H1 (cell line): Measurements from ENCODE around the gene SOX6. TPM values are rescaled to one million over a fixed set of nuclear protein-coding genes. Genes with fewer than 3 reads are reported as not detected.

Source experiments
- ASH2L ChIP-seq: fragments of 200-600, 300-600 bp; sonication (generic); IDR thresholded peaks from one replicate; pipeline ENCODE4 v1.7.1; 2017; ENCODE audit warnings: low read length
- ATF3 ChIP-seq: IDR thresholded peaks from 2 replicates; pipeline ENCODE4 v1.6.1; 2011; ENCODE audit warnings: low read depth, mild to moderate bottlenecking, low read length; ENCODE audit not compliant: insufficient read depth
- JUND ChIP-seq: IDR thresholded peaks from 2 replicates; pipeline ENCODE4 v1.6.1; 2011; ENCODE audit warnings: mild to moderate bottlenecking, improper control_type of control experiment, low read length
- NANOG ChIP-seq: IDR thresholded peaks from 2 replicates; pipeline ENCODE4 v1.6.1; 2011; ENCODE audit warnings: low read length, low read depth, mild to moderate bottlenecking, inconsistent platforms; ENCODE audit not compliant: insufficient read depth, poor library complexity, severe bottlenecking
- RFX5 ChIP-seq: IDR thresholded peaks from 2 replicates; pipeline ENCODE4 v1.6.1; 2011; ENCODE audit warnings: low read depth, low read length, improper control_type of control experiment, borderline replicate concordance
- SRF ChIP-seq: IDR thresholded peaks from 2 replicates; pipeline ENCODE4 v1.6.1; 2011; ENCODE audit warnings: mild to moderate bottlenecking, low read depth, low read length, moderate library complexity
- YY1 ChIP-seq: IDR thresholded peaks from 2 replicates; pipeline ENCODE4 v1.6.1; 2011; ENCODE audit warnings: low read depth, mild to moderate bottlenecking, low read length
- polyA plus RNA-seq, 7 experiments: library from polyadenylated mRNA; depleted of rRNA in 3 of 7; stranded (reverse) in 5 of 7; unstranded in 2 of 7; fragments of >200 nt in 5 of 7; fragments of 200-250 nt in 2 of 7; gene quantifications; 1 replicate in 5 of 7; 2 replicates in 1 of 7; 4 replicates in 1 of 7; pipeline versions ENCODE4 v1.2.1 to v1.2.3, GENCODE V29; 2011 to 2013; ENCODE audit warnings: missing spikeins in 2 of 7, mixed read lengths in 2 of 7
- total RNA-seq: library from RNA; stranded (reverse); fragmentation: NEBNext Ultra II Directional; extraction: Animal tissue kit (Norgen Biotek cat#: 25700); gene quantifications from 2 replicates; pipeline ENCODE4 v1.2.1, GENCODE V29; 2021
- TF ChIP-seq, protein P1 (sequence below): fragments of 300-600 bp; sonication (generic); IDR thresholded peaks from 2 replicates; pipeline ENCODE4 v1.7.1; 2012; ENCODE audit warnings: low read length, moderate library complexity, mild to moderate bottlenecking, inconsistent platforms; ENCODE audit not compliant: insufficient replicate concordance

SOX6 gene
- total and polyA plus RNA-seq, 2 of the 8 experiments (the other 6 are each of a cell fraction or from before 2014, with no cell fraction given) = 0.09 TPM; not detected in 1

DNA sequence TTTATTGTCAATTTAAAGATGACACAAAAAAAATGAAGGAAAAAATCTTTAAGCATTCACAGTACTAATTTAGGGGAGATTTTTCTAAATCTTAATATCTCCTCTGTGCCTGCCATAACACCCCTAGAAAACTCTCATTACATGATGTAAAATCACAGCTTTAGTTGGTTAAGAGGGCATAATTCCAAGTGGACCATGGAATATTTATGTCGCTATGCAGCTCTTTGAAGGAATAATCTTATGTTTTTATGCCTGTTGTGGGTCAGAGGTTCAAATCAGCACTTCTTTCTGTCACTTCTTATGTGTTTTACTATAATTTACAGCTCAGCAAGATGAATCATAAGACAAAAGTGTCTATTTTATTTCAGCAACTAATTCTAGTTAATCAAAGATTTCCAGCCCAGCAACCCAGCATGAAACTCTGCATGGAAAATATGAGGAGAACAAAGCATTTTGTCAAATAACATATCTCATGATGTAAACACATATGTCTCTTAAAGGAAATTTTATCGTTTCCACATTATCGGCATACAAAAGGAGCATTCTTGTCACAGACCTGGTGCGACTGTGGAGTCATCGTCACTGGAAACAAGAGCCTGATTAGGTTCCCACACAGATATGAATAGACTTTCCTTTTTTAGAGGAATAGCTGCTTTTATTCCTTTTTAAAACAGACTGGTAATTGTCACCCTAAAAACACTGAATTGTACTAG, 274.8 kb downstream of the SOX6 start (continued):
- TF ChIP-seq, protein P1, sequence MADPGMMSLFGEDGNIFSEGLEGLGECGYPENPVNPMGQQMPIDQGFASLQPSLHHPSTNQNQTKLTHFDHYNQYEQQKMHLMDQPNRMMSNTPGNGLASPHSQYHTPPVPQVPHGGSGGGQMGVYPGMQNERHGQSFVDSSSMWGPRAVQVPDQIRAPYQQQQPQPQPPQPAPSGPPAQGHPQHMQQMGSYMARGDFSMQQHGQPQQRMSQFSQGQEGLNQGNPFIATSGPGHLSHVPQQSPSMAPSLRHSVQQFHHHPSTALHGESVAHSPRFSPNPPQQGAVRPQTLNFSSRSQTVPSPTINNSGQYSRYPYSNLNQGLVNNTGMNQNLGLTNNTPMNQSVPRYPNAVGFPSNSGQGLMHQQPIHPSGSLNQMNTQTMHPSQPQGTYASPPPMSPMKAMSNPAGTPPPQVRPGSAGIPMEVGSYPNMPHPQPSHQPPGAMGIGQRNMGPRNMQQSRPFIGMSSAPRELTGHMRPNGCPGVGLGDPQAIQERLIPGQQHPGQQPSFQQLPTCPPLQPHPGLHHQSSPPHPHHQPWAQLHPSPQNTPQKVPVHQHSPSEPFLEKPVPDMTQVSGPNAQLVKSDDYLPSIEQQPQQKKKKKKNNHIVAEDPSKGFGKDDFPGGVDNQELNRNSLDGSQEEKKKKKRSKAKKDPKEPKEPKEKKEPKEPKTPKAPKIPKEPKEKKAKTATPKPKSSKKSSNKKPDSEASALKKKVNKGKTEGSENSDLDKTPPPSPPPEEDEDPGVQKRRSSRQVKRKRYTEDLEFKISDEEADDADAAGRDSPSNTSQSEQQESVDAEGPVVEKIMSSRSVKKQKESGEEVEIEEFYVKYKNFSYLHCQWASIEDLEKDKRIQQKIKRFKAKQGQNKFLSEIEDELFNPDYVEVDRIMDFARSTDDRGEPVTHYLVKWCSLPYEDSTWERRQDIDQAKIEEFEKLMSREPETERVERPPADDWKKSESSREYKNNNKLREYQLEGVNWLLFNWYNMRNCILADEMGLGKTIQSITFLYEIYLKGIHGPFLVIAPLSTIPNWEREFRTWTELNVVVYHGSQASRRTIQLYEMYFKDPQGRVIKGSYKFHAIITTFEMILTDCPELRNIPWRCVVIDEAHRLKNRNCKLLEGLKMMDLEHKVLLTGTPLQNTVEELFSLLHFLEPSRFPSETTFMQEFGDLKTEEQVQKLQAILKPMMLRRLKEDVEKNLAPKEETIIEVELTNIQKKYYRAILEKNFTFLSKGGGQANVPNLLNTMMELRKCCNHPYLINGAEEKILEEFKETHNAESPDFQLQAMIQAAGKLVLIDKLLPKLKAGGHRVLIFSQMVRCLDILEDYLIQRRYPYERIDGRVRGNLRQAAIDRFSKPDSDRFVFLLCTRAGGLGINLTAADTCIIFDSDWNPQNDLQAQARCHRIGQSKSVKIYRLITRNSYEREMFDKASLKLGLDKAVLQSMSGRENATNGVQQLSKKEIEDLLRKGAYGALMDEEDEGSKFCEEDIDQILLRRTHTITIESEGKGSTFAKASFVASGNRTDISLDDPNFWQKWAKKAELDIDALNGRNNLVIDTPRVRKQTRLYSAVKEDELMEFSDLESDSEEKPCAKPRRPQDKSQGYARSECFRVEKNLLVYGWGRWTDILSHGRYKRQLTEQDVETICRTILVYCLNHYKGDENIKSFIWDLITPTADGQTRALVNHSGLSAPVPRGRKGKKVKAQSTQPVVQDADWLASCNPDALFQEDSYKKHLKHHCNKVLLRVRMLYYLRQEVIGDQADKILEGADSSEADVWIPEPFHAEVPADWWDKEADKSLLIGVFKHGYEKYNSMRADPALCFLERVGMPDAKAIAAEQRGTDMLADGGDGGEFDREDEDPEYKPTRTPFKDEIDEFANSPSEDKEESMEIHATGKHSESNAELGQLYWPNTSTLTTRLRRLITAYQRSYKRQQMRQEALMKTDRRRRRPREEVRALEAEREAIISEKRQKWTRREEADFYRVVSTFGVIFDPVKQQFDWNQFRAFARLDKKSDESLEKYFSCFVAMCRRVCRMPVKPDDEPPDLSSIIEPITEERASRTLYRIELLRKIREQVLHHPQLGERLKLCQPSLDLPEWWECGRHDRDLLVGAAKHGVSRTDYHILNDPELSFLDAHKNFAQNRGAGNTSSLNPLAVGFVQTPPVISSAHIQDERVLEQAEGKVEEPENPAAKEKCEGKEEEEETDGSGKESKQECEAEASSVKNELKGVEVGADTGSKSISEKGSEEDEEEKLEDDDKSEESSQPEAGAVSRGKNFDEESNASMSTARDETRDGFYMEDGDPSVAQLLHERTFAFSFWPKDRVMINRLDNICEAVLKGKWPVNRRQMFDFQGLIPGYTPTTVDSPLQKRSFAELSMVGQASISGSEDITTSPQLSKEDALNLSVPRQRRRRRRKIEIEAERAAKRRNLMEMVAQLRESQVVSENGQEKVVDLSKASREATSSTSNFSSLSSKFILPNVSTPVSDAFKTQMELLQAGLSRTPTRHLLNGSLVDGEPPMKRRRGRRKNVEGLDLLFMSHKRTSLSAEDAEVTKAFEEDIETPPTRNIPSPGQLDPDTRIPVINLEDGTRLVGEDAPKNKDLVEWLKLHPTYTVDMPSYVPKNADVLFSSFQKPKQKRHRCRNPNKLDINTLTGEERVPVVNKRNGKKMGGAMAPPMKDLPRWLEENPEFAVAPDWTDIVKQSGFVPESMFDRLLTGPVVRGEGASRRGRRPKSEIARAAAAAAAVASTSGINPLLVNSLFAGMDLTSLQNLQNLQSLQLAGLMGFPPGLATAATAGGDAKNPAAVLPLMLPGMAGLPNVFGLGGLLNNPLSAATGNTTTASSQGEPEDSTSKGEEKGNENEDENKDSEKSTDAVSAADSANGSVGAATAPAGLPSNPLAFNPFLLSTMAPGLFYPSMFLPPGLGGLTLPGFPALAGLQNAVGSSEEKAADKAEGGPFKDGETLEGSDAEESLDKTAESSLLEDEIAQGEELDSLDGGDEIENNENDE = no peak
- TF ChIP-seq NANOG = no peak
- TF ChIP-seq JUND = no peak
- TF ChIP-seq YY1 = no peak
- TF ChIP-seq RFX5 = no peak
- no peak for TF ChIP-seq ASH2L
- TF ChIP-seq SRF = no peak
- TF ChIP-seq ATF3 = no peak
